HAP-1 (cell line): Measurements from ENCODE around the gene BICD1.
A peak's percentile ranks its signal among the peaks of the same experiment; 100 is the strongest.

Experiments used
- DNase-seq, 2 experiments: peaks; one replicate each; pipeline ENCODE4 v3.0.0-alpha.2; 2016 to 2020; ENCODE audit warnings: low spot score in 2 of 2
- H3K27me3 ChIP-seq: fragments of 250-450 bp; sonication (Bioruptor Pico); 2 replicates; pipeline ENCODE4 v1.5.1; 2020; ENCODE audit warnings: low read depth, mild to moderate bottlenecking, moderate library complexity
- H3K36me3 ChIP-seq: fragments of 250-450 bp; sonication (Bioruptor Pico); replicated peaks from 2 replicates; pipeline ENCODE4 v1.5.1; 2020; ENCODE audit warnings: mild to moderate bottlenecking
- H3K4me1 ChIP-seq: fragments of 250-450 bp; sonication (Bioruptor Pico); 2 replicates; pipeline ENCODE4 v1.5.1; 2020; ENCODE audit warnings: mild to moderate bottlenecking
- H3K4me3 ChIP-seq: fragments of 250-450 bp; sonication (Bioruptor Pico); 2 replicates; pipeline ENCODE4 v1.5.1; 2020; ENCODE audit warnings: mild to moderate bottlenecking, moderate library complexity
- H3K9me3 ChIP-seq: fragments of 250-450 bp; sonication (Bioruptor Pico); 2 replicates; pipeline ENCODE4 v1.5.1; 2020; ENCODE audit warnings: mild to moderate bottlenecking, moderate library complexity
- in situ Hi-C: fragments of 300-500 bp; cut with MboI; formaldehyde crosslinking; loops from 3 replicates; pipeline ENCODE4 v1.14.3; 2020; ENCODE audit warnings: low sequenced_read_pairs, inconsistent platforms, mixed read lengths

The BICD1 gene

DNA sequence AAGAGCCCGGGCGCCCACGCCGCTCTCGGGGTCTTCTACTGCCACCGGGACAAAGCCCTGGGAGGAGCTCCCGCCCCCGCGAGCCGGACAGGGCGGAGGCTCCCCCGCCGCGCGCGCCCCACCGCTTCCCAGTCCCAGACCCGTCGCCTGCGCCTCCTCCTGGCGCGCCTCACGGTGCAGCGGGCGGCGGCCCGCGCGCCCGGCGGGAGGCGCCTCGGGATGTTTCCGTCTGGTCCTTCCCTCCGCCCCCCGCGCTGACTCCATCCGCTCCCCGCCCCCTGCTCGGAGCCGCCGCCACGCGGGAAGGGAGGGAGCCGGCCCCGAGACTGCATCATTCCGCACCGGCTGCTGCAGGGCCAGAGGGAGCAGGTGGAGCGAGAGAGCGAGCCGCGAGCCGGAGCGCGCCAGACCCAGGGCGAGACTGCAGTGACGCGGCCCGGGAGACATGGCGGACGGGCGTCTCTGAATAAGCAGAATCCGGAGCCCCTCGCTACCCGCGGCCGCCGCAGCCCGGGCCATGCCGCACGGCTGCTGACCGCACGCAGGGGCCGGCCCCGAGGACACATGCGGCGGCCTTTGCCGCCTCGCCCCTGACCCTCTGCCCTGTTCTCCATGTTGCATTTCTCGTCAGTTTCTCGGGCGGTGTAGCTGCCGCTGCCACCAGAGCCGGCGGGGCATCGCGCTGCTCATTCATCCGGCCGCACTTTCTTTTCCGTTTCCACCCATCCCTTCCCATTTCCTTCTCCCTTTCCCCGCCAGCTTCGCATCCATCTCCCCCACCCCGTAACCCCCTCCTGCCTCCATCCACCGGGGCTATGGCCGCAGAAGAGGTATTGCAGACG, at the start of gene BICD1:
Gene BICD1 (plus strand): TSS at position 331 of the 842 bp plus-strand sequence. CDS start 485 bp downstream, at position 816.
- Histone ChIP-seq H3K4me3 (peak within 1 kb of the TSS; percentile 67), H3K36me3 (peaks cover 8% of the 10 kb centered on the region; the same call in 1 of the 2 replicates), H3K9me3 (0 out of 2 replicates have a peak, but pooled peaks cover 2% of the 10 kb centered on the region), H3K27me3 (no peaks in the 10 kb centered on the region), H3K4me1 (peaks cover 30% of the 10 kb centered on the region)
- in situ Hi-C loops: no loop called here
- peak; percentile 88 to 94 for DNase-seq

DNA sequence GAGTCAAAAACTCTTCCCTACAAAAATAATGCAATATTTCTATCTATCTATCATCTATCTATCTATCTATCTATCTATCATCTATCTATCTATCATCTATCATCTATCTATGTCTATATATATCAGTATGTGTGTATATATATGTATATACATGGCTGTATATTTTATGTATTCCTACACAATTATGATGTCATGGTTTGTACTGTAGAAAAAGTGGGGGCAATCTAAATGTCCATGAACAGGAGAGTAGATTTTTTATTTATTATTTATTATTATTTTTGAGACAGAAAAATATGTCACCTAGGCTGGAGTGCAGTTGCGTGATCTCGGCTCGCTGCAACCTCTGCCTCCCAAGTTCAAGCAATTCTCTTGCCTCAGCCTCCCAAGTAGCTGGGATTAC, 45.6 kb upstream of the BICD1 start:
- in situ Hi-C loops: no loop called here
- Histone ChIP-seq H3K4me1 (no peaks in the 10 kb centered on the region), H3K4me3 (no peak overlapping the region), H3K9me3 (no peaks in the 10 kb centered on the region), H3K36me3 (no peaks in the 10 kb centered on the region), H3K27me3 (no peaks in the 10 kb centered on the region)
- DNase-seq: no peak

DNA sequence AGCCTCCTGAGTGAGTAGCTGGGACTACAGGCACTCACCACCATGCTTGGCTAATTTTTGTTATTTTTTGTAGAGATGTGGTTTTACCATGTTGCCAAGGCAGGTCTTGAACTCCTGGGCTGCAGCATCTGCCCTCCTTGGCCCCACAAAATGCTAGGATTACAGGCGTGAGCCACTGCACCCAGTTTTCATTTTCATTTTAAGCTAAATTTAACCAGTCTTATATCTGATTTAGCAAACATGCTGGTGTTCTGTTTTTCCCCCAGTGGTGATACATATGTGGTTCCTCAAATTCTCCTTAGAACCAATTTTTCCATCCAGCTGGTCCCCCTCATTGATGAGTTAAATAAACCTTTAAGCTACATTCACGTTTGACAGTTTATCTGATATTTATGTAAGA, 43.8 kb upstream of the BICD1 start:
- no peak for DNase-seq
- H3K9me3 ChIP-seq: no peaks in the 10 kb centered on the region
- H3K4me3 ChIP-seq: no peak overlapping the region
- no peaks in the 10 kb centered on the region for H3K4me1 ChIP-seq
- no peaks in the 10 kb centered on the region for H3K27me3 ChIP-seq
- H3K36me3 ChIP-seq: no peaks in the 10 kb centered on the region
- in situ Hi-C loops: no loop called here

DNA sequence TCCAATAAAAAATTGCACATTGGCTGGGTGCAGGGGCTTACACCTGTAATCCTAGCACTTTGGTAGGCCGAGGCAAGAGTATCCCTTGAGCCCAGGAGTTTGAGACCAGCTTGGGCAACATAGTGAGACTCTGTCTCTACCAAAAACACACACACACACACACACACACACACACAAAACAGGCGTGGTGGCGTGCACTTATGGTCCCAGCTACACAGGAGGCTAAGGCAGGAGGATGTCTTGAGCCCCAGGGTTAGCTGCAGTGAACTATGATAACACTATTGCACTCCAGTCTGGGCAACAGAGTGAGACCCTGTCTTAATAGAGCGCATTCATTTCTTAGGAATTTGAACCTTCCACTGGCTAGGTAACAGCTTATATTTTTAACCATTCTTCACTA, 42.9 kb upstream of the BICD1 start:
- Histone ChIP-seq H3K9me3 (no peaks in the 10 kb centered on the region), H3K27me3 (no peaks in the 10 kb centered on the region), H3K4me1 (no peaks in the 10 kb centered on the region), H3K36me3 (no peaks in the 10 kb centered on the region), H3K4me3 (no peak overlapping the region)
- in situ Hi-C loops: no loop called here
- no peak for DNase-seq

DNA sequence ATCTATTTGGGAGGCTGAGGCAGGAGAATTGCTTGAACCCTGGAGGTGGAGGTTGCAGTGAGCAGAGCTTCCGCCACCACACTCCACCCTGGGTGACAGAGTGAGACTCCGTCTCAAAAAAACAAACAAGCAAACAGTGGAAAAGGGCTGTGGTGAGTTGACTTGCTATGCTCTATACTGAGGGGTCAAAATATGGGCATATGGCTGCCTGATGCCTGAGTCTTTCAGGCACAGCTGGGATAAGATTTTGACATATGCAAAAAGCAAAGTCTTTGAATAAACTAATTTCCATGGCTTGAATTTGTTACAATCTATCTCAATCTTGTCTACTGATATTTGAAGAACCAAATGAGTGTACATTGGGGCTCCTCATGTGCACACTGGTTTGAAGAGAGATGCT, 40.4 kb upstream of the BICD1 start:
- H3K4me3 ChIP-seq: no peak overlapping the region
- no peaks in the 10 kb centered on the region for H3K36me3 ChIP-seq
- DNase-seq: no peak
- no peaks in the 10 kb centered on the region for H3K9me3 ChIP-seq
- no peaks in the 10 kb centered on the region for H3K27me3 ChIP-seq
- H3K4me1 ChIP-seq: no peaks in the 10 kb centered on the region
- in situ Hi-C loops: no loop called here

DNA sequence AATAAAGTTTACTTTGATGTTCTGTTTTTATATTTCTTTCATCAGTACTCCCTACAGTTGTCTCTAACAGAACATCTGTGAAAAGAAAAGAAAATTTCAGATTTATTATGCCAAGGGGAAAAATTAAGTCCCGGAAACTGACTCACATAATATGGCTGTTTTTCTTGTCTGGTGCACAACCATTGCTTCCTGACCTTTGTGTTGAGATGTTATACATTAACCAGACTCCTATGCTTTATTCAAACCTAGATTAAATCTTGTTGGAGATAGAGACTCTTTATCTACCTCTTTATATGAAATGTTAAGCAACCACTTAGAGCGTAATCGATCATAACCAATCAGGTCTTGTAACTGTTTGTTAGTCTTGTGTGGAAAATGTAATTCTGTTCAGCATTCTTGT, 37.6 kb upstream of the BICD1 start:
- H3K4me1 ChIP-seq: no peaks in the 10 kb centered on the region
- H3K9me3 ChIP-seq: no peaks in the 10 kb centered on the region; the same call in 1 of the 2 replicates
- no peaks in the 10 kb centered on the region for H3K36me3 ChIP-seq
- in situ Hi-C loops: no loop called here
- DNase-seq: no peak
- H3K4me3 ChIP-seq: no peak overlapping the region
- no peaks in the 10 kb centered on the region for H3K27me3 ChIP-seq

DNA sequence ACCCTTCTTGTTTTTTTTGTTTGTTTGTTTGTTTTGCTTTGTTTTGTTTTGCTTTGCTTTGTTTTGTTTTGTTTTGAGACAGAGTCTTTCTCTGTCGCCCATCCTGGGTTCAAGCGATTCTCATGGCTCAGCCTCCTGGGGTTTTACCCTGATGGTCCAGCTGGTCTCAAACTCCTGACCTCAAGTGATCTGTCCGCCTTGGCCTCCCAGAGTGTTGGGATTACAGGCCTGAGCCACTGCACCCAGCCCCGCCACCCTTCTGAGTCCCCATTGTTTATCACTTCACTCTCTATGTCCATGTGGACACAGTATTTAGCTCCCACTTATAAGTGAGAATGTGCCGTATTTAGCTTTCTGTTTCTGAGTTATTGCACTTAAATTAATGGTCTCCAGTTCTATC, 36.9 kb upstream of the BICD1 start:
- no peak overlapping the region for H3K4me3 ChIP-seq
- no peaks in the 10 kb centered on the region; the same call in 1 of the 2 replicates for H3K9me3 ChIP-seq
- in situ Hi-C loops: no loop called here
- no peaks in the 10 kb centered on the region for H3K27me3 ChIP-seq
- no peak for DNase-seq
- H3K36me3 ChIP-seq: no peaks in the 10 kb centered on the region
- no peaks in the 10 kb centered on the region for H3K4me1 ChIP-seq

DNA sequence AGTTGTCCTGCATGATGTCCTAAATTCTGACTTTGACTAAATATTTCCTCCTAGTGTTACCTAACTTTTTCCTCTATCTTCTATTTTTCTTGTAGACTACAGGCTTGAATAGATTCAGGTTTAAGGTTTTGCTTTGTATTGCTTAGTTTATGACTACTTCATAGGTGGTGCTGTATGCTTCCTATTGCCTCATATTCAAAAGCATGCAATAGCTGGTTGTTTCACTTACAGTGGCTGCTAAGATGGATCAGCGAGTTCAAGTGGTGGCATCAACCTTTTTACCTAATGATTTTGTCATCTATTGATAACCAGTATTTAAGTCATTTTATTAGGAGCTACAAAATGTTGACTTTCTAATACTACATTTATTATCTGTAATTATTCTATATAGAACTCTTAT, 36.3 kb upstream of the BICD1 start:
- Histone ChIP-seq H3K27me3 (no peaks in the 10 kb centered on the region), H3K36me3 (no peaks in the 10 kb centered on the region), H3K4me1 (no peaks in the 10 kb centered on the region), H3K9me3 (no peaks in the 10 kb centered on the region; the same call in 1 of the 2 replicates), H3K4me3 (no peak overlapping the region)
- in situ Hi-C loops: no loop called here
- DNase-seq: no peak

DNA sequence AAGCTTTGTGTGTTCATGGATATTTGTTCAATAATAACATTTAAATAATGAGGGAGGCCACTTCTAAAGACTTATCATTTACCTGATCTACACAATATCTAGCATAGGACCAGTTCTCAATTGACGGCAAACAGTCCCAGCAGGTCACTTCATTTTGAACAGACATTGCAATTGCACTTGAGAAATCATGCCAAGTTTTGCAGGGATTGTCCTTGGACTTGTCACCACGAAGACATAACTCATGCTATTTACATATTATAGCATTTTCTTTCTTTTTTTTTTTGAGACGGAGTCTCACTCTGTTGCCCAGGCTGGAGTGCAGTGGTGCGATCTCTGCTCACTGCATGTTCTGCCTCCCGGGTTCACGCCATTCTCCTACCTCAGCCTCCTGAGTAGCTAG, 34.5 kb upstream of the BICD1 start:
- no peak for DNase-seq
- in situ Hi-C loops: no loop called here

DNA sequence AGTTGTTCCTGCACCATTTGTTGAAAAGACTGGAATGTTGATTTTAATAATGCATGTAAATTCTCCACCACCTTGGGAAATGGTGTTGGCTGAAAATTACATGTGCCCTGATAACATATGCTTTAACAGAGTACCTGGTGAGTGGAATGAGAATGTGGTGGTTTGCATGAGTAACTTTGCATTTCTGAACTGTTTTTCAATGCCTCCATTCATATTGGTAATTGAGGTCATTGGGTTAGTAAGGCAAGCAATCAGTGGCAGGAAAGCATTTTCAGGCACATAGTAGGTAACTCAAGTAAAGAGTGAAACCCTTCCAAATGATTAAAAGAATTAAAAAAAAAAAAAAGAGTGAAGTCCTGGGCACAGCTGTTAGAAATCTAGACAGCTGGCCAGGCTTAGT, 32.2 kb upstream of the BICD1 start:
- Histone ChIP-seq H3K4me3 (no peak overlapping the region), H3K36me3 (no peaks in the 10 kb centered on the region), H3K4me1 (peaks cover 3% of the 10 kb centered on the region; the same call in 1 of the 2 replicates), H3K27me3 (no peaks in the 10 kb centered on the region), H3K9me3 (no peaks in the 10 kb centered on the region; the same call in 1 of the 2 replicates)
- DNase-seq: no peak
- in situ Hi-C loops: no loop called here

More for the DNA sequence above, 34.5 kb upstream of the BICD1 start:
- no peaks in the 10 kb centered on the region for H3K4me1 ChIP-seq
- no peaks in the 10 kb centered on the region for H3K27me3 ChIP-seq
- H3K36me3 ChIP-seq: no peaks in the 10 kb centered on the region
- no peak overlapping the region for H3K4me3 ChIP-seq
- H3K9me3 ChIP-seq: no peaks in the 10 kb centered on the region; the same call in 1 of the 2 replicates

DNA sequence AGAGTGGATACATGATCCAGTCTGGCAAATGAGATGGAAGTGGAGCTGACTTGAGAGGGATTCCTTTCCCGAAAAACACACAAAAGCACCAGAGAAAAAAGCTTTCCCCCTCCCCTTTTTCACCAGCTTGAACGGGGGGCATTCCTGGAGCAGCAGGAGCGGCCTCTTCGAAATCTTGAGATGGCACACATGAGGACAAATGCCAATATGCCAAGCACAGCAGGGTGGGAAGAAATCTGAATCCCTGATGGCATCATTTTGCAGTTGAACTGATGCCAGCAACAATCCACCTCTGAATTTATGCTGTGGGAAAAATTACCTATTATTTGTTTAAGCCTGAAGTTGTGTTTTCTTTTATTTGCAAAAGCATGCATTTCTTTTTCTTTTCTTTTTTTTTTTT, 29.7 kb upstream of the BICD1 start:
- in situ Hi-C loops: no loop called here
- no peaks in the 10 kb centered on the region for H3K27me3 ChIP-seq
- H3K36me3 ChIP-seq: no peaks in the 10 kb centered on the region
- DNase-seq: no peak
- H3K4me3 ChIP-seq: no peak overlapping the region
- H3K9me3 ChIP-seq: no peaks in the 10 kb centered on the region; the same call in 1 of the 2 replicates
- peaks cover 3% of the 10 kb centered on the region; the same call in 1 of the 2 replicates for H3K4me1 ChIP-seq

DNA sequence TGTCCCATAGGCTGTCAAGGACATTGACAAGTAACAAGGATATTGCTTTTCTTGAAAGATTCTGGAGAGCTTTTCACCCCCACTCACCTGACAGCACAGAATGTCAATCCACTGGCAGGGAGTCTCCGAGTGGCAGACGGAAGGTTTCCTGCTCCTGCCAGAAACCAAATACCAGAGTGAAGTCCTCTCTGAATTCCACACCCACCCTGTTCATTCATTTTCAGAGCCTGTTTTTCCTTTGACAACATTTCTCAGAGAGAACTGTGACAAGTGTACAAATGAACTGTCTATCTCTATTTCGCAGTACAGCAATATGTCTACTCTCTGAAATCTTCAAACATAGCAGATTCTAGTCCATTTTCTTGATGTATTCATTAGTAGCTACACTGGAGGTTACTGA, 26.2 kb upstream of the BICD1 start:
- Histone ChIP-seq H3K4me1 (peaks cover 3% of the 10 kb centered on the region; the same call in 1 of the 2 replicates), H3K9me3 (no peaks in the 10 kb centered on the region), H3K4me3 (no peak overlapping the region), H3K27me3 (no peaks in the 10 kb centered on the region), H3K36me3 (no peaks in the 10 kb centered on the region)
- in situ Hi-C loops: no loop called here
- no peak for DNase-seq

DNA sequence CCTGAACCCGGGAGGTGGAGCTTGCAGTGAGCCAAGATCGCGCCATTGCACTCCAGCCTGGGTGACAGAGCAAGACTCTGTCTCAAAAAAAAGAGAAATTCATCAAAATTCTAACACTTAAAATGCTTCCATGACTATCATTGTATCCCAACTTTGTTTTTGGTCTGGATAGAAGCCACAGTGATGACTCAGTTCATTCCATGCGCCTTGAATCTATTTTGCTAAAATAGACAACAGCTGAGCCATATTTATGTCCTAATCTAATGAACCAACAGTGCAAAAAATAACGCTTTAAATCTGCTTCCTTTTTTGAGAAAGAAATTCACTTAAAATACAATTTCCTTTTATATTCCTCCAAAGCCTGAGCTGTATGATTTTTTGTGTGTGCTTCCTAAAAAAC, 23.2 kb upstream of the BICD1 start:
- no peaks in the 10 kb centered on the region for H3K36me3 ChIP-seq
- no peak for DNase-seq
- H3K27me3 ChIP-seq: no peaks in the 10 kb centered on the region
- peaks cover 1% of the 10 kb centered on the region; the same call in 1 of the 2 replicates for H3K4me1 ChIP-seq
- H3K9me3 ChIP-seq: no peaks in the 10 kb centered on the region
- no peak overlapping the region for H3K4me3 ChIP-seq
- in situ Hi-C loops: no loop called here

DNA sequence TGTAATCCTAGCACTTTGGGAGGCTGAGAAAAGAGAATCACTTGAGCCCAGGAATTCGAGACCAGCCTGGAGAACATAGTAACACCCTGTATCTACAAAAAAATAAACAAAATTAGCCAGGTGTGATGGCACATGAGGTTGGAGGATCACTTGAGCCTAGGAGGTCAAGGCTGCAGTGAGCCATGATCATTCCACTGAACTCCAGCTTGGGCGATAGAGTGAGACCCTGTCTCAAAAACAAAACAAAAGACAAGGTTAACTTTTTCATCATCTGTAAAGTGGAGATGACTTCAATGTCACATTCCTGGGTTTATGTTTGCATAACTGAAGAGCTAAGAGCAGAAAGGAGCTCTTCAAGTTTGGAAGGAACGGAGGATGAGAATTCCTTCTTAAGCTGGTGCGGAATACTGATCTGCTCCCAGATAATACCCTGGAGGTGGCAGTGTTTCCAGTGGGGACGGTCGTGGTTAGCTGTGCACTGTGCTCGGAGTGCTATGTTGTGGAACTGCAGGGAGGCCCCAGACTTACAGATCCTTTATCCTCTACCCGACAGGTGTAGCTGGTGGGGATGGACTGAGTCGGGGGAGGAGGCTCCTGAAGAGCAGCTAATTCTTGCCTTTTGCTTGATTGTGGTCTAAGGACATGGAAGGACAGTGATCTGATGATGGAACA, 22.5 kb upstream of the BICD1 start:
- Histone ChIP-seq H3K36me3 (no peaks in the 10 kb centered on the region), H3K4me1 (0 out of 2 replicates have a peak, but pooled peaks cover under 1% of the 10 kb centered on the region), H3K9me3 (no peaks in the 10 kb centered on the region), H3K4me3 (no peak overlapping the region), H3K27me3 (no peaks in the 10 kb centered on the region)
- no peak for DNase-seq
- in situ Hi-C loops: no loop called here
